Measurements from ENCODE around the gene ACCS.

ACCS gene

GRCh38 chr11:44085330-44085729, 19.3 kb downstream of the ACCS start:
- TF ChIP-seq, protein P1, sequence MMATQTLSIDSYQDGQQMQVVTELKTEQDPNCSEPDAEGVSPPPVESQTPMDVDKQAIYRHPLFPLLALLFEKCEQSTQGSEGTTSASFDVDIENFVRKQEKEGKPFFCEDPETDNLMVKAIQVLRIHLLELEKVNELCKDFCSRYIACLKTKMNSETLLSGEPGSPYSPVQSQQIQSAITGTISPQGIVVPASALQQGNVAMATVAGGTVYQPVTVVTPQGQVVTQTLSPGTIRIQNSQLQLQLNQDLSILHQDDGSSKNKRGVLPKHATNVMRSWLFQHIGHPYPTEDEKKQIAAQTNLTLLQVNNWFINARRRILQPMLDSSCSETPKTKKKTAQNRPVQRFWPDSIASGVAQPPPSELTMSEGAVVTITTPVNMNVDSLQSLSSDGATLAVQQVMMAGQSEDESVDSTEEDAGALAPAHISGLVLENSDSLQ (IDR thresholded peaks at IDR 0.05): no peak
- TF ChIP-seq ARNT (IDR thresholded peaks at IDR 0.05) (no peak), SP1 (IDR thresholded peaks at IDR 0.05) (no peak), L3MBTL2 (conservative IDR thresholded peaks at IDR 0.05) (no peak), ZNF384 (IDR thresholded peaks at IDR 0.05) (no peak), CTBP1 (IDR thresholded peaks at IDR 0.05; ENCODE audit: borderline replicate concordance) (no peak), ELF4 (IDR thresholded peaks at IDR 0.05) (no peak), FOXK2 (IDR thresholded peaks at IDR 0.05) (no peak), BHLHE40 (IDR thresholded peaks at IDR 0.05; ENCODE audit: borderline replicate concordance) (no peak)
- ChIA-PET CTCF (no interaction called here), POLR2A (no interaction called here)
- no peak for DNase-seq (ENCODE audit: extremely low spot score)

DNA sequence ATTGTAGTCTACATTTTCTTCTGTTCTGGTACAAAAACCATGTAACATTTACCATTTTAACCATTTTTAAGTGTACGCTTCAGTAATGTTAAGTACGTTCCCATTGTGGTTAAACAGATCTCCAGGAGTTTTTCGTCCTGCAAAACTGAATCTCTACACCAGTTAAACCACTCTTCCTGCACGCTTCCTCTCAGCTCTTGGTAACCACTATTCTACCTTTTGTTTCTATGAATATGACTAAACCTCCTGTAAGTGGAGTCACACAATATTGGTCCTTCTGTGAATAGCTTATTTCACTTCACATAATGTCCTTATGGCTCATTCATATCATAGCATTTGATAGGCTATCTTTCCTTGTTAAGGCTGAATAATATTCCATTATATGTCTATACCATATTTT, 22.3 kb downstream of the ACCS start:
- DNase-seq (ENCODE audit: extremely low spot score): no peak
- TF ChIP-seq FOXM1 (IDR thresholded peaks at IDR 0.05; ENCODE audit: borderline replicate concordance) (no peak), TARDBP (IDR thresholded peaks at IDR 0.05) (no peak), CTBP1 (IDR thresholded peaks at IDR 0.05; ENCODE audit: borderline replicate concordance) (no peak), NFRKB (IDR thresholded peaks at IDR 0.05) (no peak), ARNT (IDR thresholded peaks at IDR 0.05) (no peak), FOXA1 (IDR thresholded peaks at IDR 0.05) (no peak), HDGF (IDR thresholded peaks at IDR 0.05; ENCODE audit: borderline replicate concordance) (no peak)
- ChIA-PET POLR2A (no interaction called here), CTCF (no interaction called here)

DNA sequence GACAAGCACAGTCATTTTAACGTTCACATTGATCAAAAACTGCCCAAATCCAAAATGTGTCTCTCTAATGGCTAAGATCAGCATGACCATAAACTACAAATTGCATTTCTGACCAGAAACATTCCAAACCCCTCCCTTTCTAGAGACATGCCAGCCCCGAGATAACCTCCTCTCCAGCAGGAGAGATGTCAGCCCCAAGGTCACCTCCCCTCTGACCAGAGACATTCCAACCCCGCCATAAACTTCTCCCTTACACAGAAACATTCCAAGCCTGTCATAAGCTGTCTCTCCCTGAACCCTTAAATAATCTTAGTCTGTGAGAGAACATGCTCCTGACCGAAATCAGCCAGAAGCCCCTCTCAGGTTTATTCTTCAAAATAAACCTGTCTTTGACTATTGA, 22.8 kb downstream of the ACCS start:
- CTCF ChIA-PET: no interaction called here
- no peak for DNase-seq (ENCODE audit: extremely low spot score)

GRCh38 chr11:44090539-44090938, 24.5 kb downstream of the ACCS start:
- no peak for DNase-seq (ENCODE audit: extremely low spot score)
- CTCF ChIA-PET: no interaction called here
- POLR2A ChIA-PET: no interaction called here
- no peak for TF ChIP-seq NFRKB (IDR thresholded peaks at IDR 0.05)
- no peak for TF ChIP-seq ELF4 (IDR thresholded peaks at IDR 0.05)
- TF ChIP-seq FOXA1 (IDR thresholded peaks at IDR 0.05): no peak
- no peak for TF ChIP-seq CTBP1 (IDR thresholded peaks at IDR 0.05; ENCODE audit: borderline replicate concordance)
- no peak for TF ChIP-seq SUZ12 (IDR thresholded peaks at IDR 0.05)
- no peak for TF ChIP-seq FOXK2 (IDR thresholded peaks at IDR 0.05)
- no peak for TF ChIP-seq LEF1 (IDR thresholded peaks at IDR 0.05; ENCODE audit: borderline replicate concordance)
- TF ChIP-seq ZNF384 (IDR thresholded peaks at IDR 0.05): no peak
- no peak for TF ChIP-seq L3MBTL2 (conservative IDR thresholded peaks at IDR 0.05)
- no peak for TF ChIP-seq HDGF (IDR thresholded peaks at IDR 0.05; ENCODE audit: borderline replicate concordance)
- no peak for TF ChIP-seq ARNT (IDR thresholded peaks at IDR 0.05)
- no peak for TF ChIP-seq SP1 (IDR thresholded peaks at IDR 0.05)
- no peak for TF ChIP-seq BHLHE40 (IDR thresholded peaks at IDR 0.05; ENCODE audit: borderline replicate concordance)
- TF ChIP-seq FOXM1 (IDR thresholded peaks at IDR 0.05; ENCODE audit: borderline replicate concordance): no peak
- TF ChIP-seq, protein P1 (IDR thresholded peaks at IDR 0.05): no peak
- TF ChIP-seq TARDBP (IDR thresholded peaks at IDR 0.05): no peak

More for the DNA sequence above, 22.8 kb downstream of the ACCS start:
- no peak for TF ChIP-seq LEF1 (IDR thresholded peaks at IDR 0.05; ENCODE audit: borderline replicate concordance)
- no peak for TF ChIP-seq SP1 (IDR thresholded peaks at IDR 0.05)
- no peak for TF ChIP-seq ELF4 (IDR thresholded peaks at IDR 0.05)
- no peak for TF ChIP-seq TARDBP (IDR thresholded peaks at IDR 0.05)
- TF ChIP-seq CTBP1 (IDR thresholded peaks at IDR 0.05; ENCODE audit: borderline replicate concordance): no peak
- no peak for TF ChIP-seq SUZ12 (IDR thresholded peaks at IDR 0.05)
- TF ChIP-seq ARNT (IDR thresholded peaks at IDR 0.05): no peak
- no peak for TF ChIP-seq ZNF384 (IDR thresholded peaks at IDR 0.05)
- no peak for TF ChIP-seq L3MBTL2 (conservative IDR thresholded peaks at IDR 0.05)
- no peak for TF ChIP-seq FOXK2 (IDR thresholded peaks at IDR 0.05)
- TF ChIP-seq, protein P1 (IDR thresholded peaks at IDR 0.05): no peak
- no peak for TF ChIP-seq FOXM1 (IDR thresholded peaks at IDR 0.05; ENCODE audit: borderline replicate concordance)
- no peak for TF ChIP-seq NFRKB (IDR thresholded peaks at IDR 0.05)
- TF ChIP-seq BHLHE40 (IDR thresholded peaks at IDR 0.05; ENCODE audit: borderline replicate concordance): no peak
- no peak for TF ChIP-seq HDGF (IDR thresholded peaks at IDR 0.05; ENCODE audit: borderline replicate concordance)
- no peak for TF ChIP-seq FOXA1 (IDR thresholded peaks at IDR 0.05)
- POLR2A ChIA-PET: no interaction called here

GRCh38 chr11:44094260-44094868, 28.3 kb downstream of the ACCS start:
- TF ChIP-seq SUZ12 (IDR thresholded peaks at IDR 0.05) (no peak), HDGF (IDR thresholded peaks at IDR 0.05; ENCODE audit: borderline replicate concordance) (no peak), NFRKB (IDR thresholded peaks at IDR 0.05) (no peak), ZNF384 (IDR thresholded peaks at IDR 0.05) (no peak), FOXM1 (IDR thresholded peaks at IDR 0.05; ENCODE audit: borderline replicate concordance) (no peak)
- DNase-seq (ENCODE audit: extremely low spot score): peak; percentile 75
- ChIA-PET CTCF (interaction anchor here (0.6 to 3.0 kb wide), 11 partner anchors 10 to 543 kb away, joined by 3 to 16 read pairs (median 3); no protein-coding TSS in a partner anchor), POLR2A (no interaction called here)
